OCI-LY7 (cell line): ENCODE data around the gene NOXA1. TPM values are rescaled to one million over a fixed set of nuclear protein-coding genes. Genes with fewer than 3 reads are reported as not detected.

Experiments
- BruUV-seq: library from RNA; stranded (reverse); fragments of 400-500 nt; replicated peaks from 2 replicates; lab custom pipeline; 2021; lab: Mats Ljungman, UMichigan
- CTCF ChIA-PET: fragments of 300-600 bp; sonication (Branson Sonifier 250); formaldehyde crosslinking; loops from one replicate; lab custom pipeline; 2022; ENCODE audit warnings: antibody characterized with exemption; ENCODE audit not compliant: unreplicated experiment; lab: Charles Lee
- POLR2A ChIA-PET: fragments of 300-600 bp; sonication (Branson Sonifier 250); formaldehyde crosslinking; loops from one replicate; lab custom pipeline; 2022; ENCODE audit warnings: antibody characterized with exemption; lab: Charles Lee
- DNase-seq: peaks from one replicate; pipeline ENCODE4 v3.0.0-alpha.2; 2015; ENCODE audit warnings: low spot score
- H2AFZ ChIP-seq: fragments of 200-600 bp; sonication (generic), shearing (Covaris generic); 2 replicates; pipeline ENCODE4 v1.6.1; 2014; ENCODE audit warnings: mild to moderate bottlenecking, antibody characterized with exemption, low read length, moderate library complexity
- H3K27ac ChIP-seq: fragments of 200-600 bp; sonication (generic); 2 replicates; pipeline ENCODE4 v1.5.1; 2014; ENCODE audit warnings: mixed run types, low read depth, mild to moderate bottlenecking, moderate library complexity, low read length, inconsistent platforms; ENCODE audit not compliant: poor library complexity, severe bottlenecking
- H3K36me3 ChIP-seq: fragments of 200-600 bp; sonication (generic); 2 replicates; pipeline ENCODE4 v1.6.1; 2014; ENCODE audit warnings: mild to moderate bottlenecking, antibody characterized with exemption, low read length, moderate library complexity, mixed read lengths; ENCODE audit not compliant: insufficient read depth
- H3K4me1 ChIP-seq: fragments of 200-600 bp; sonication (generic); 2 replicates; pipeline ENCODE4 v1.5.1; 2014; ENCODE audit warnings: mild to moderate bottlenecking, low read length; ENCODE audit not compliant: insufficient read depth, poor library complexity, severe bottlenecking
- H3K4me2 ChIP-seq: fragments of 200-600 bp; sonication (generic); 2 replicates; pipeline ENCODE4 v1.6.1; 2014; ENCODE audit warnings: mild to moderate bottlenecking, low read length
- H3K4me3 ChIP-seq: fragments of 200-600 bp; sonication (generic); 2 replicates; pipeline ENCODE4 v1.5.1; 2014; ENCODE audit warnings: mild to moderate bottlenecking, low read depth, low read length; ENCODE audit not compliant: poor library complexity, severe bottlenecking
- H3K79me2 ChIP-seq: fragments of 200-600 bp; sonication (generic); 2 replicates; pipeline ENCODE4 v1.6.1; 2016; ENCODE audit warnings: low read depth, mild to moderate bottlenecking, low read length, moderate library complexity, mixed read lengths; ENCODE audit not compliant: insufficient read depth
- H3K9me2 ChIP-seq: fragments of 200-600 bp; sonication (generic); 2 replicates; pipeline ENCODE4 v1.6.1; 2016; ENCODE audit warnings: mild to moderate bottlenecking, low read length, mixed read lengths; ENCODE audit not compliant: insufficient read depth
- H3K9me3 ChIP-seq: fragments of 200-600 bp; sonication (generic); 2 replicates; pipeline ENCODE4 v1.6.1; 2014; ENCODE audit warnings: mild to moderate bottlenecking, mixed run types, low read length, mixed read lengths
- H4K20me1 ChIP-seq: fragments of 200-600 bp; sonication (generic); 2 replicates; pipeline ENCODE4 v1.6.1; 2014; ENCODE audit warnings: mild to moderate bottlenecking, antibody characterized with exemption, low read length, moderate library complexity, mixed read lengths; ENCODE audit not compliant: insufficient read depth
- EZH2phosphoT487 ChIP-seq: fragments of 200-600 bp; sonication (generic); IDR thresholded peaks from 2 replicates; pipeline ENCODE4 v1.6.1; 2018; ENCODE audit warnings: low read depth, borderline replicate concordance, mild to moderate bottlenecking, mixed run types, antibody characterized with exemption, low read length, moderate library complexity, mixed read lengths
- intact Hi-C: fragments of 100-400 bp; cut with micrococcal nuclease; formaldehyde crosslinking; loops from one replicate; pipeline ENCODE4 v1.10.0; 2022; ENCODE audit not compliant: unreplicated experiment
- total RNA-seq, 2 experiments: library from RNA; depleted of rRNA in 1 of 2; stranded (reverse); fragments of >200 nt in 1 of 2; shearing (Covaris generic) in 1 of 2; gene quantifications; 2 replicates each; pipeline ENCODE4 v1.2.3, GENCODE V29; 2014 to 2022
- TF ChIP-seq, protein P1 (sequence below): fragments of 200-600 bp; sonication (generic); conservative IDR thresholded peaks from 2 replicates; pipeline ENCODE4 v1.5.1; 2014; ENCODE audit warnings: mild to moderate bottlenecking, antibody characterized with exemption, low read length, moderate library complexity, mixed read lengths

NOXA1 gene
- total RNA-seq, 2 experiments from 2014 or later: not detected

DNA sequence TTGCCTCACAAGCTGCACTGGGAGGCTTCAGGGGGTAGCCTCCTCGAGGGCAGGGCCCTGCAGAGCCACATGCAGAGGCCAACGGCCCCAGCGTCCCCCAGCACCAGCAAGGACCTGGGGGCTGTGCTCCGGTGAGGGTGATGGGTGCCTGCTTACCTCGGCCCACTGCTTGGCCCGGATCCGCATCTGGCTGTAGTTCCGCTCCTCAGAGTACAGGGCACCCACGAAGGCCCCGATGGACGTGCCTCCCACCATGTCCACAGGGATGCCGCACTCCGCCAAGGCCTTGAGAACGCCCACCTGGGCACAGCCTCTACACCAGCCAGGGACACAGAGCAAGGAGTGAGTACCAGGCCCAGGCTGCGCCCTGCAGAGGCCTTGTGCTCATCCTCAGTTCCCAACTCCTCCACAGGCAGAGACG, 44.0 kb downstream of the NOXA1 start:
- no peaks in the 10 kb centered on the region for H4K20me1 ChIP-seq
- no TSS peak for BruUV-seq
- H3K4me2 ChIP-seq: no peak overlapping the region
- H3K4me1 ChIP-seq: peaks cover 10% of the 10 kb centered on the region
- H3K4me3 ChIP-seq: no peak overlapping the region
- no peaks in the 10 kb centered on the region for H3K9me2 ChIP-seq
- ChIA-PET POLR2A (no interaction called here), CTCF (no interaction called here)
- no peak for DNase-seq
- H3K27ac ChIP-seq: no peak overlapping the region
- no peaks in the 10 kb centered on the region for H3K9me3 ChIP-seq
- no peak overlapping the region for H2AFZ ChIP-seq
- H3K79me2 ChIP-seq: no peaks in the 10 kb centered on the region
- TF ChIP-seq, protein P1, sequence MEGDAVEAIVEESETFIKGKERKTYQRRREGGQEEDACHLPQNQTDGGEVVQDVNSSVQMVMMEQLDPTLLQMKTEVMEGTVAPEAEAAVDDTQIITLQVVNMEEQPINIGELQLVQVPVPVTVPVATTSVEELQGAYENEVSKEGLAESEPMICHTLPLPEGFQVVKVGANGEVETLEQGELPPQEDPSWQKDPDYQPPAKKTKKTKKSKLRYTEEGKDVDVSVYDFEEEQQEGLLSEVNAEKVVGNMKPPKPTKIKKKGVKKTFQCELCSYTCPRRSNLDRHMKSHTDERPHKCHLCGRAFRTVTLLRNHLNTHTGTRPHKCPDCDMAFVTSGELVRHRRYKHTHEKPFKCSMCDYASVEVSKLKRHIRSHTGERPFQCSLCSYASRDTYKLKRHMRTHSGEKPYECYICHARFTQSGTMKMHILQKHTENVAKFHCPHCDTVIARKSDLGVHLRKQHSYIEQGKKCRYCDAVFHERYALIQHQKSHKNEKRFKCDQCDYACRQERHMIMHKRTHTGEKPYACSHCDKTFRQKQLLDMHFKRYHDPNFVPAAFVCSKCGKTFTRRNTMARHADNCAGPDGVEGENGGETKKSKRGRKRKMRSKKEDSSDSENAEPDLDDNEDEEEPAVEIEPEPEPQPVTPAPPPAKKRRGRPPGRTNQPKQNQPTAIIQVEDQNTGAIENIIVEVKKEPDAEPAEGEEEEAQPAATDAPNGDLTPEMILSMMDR: no peak
- TF ChIP-seq EZH2phosphoT487: no peak
- intact Hi-C loops: no loop called here
- no peaks in the 10 kb centered on the region for H3K36me3 ChIP-seq

DNA sequence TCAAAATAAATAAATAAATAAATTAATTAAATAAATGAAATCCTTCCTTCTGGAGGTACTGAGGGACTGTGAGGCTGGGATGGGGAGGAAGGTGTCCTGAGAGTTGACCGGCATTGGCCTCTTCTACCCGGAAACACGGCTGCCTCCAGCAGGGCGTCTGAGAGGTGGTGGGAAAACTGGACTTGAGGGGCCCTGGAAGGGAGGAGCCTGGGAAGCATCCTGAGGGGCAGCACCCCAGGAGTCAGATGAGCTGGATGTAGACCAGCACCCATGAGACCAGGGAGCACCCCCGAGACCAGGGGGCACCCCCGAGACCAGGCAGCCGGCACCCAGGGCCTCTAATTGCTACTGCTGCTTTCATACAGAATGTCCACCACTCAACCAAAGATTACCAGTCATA, 44.7 kb downstream of the NOXA1 start:
- ChIA-PET CTCF (no interaction called here), POLR2A (no interaction called here)
- H3K9me3 ChIP-seq: no peaks in the 10 kb centered on the region
- no peak overlapping the region for H3K27ac ChIP-seq
- no peak for DNase-seq
- BruUV-seq: no TSS peak
- no peaks in the 10 kb centered on the region for H4K20me1 ChIP-seq
- no peak overlapping the region for H2AFZ ChIP-seq
- H3K79me2 ChIP-seq: no peaks in the 10 kb centered on the region
- no peaks in the 10 kb centered on the region for H3K9me2 ChIP-seq
- H3K4me1 ChIP-seq: peaks cover 6% of the 10 kb centered on the region
- no peaks in the 10 kb centered on the region for H3K36me3 ChIP-seq
- intact Hi-C loops: no loop called here
- H3K4me3 ChIP-seq: no peak overlapping the region
- H3K4me2 ChIP-seq: no peak overlapping the region
- TF ChIP-seq, protein P1: no peak
- TF ChIP-seq EZH2phosphoT487: no peak

DNA sequence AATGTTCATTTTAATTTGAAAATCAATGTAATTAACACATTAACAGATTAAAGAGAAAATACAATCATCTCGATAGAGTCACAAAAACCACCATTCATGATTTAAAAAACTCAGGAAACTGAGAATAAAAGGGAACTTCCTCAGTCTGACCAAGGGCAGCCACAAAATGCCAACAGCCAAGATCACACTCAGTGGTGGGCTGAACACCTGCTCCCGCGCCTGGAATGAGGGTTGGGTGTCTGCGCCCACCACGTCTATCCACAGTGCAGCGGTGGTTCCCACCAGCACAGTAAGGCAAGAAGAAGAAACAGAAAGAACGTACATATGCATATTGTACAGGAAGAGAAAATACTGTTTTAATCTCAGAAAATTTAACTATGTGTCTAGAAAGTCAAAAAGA, 47.6 kb downstream of the NOXA1 start:
- no TSS peak for BruUV-seq
- TF ChIP-seq, protein P1: no peak
- no peak for TF ChIP-seq EZH2phosphoT487
- intact Hi-C loops: no loop called here
- H3K4me3 ChIP-seq: no peak overlapping the region
- ChIA-PET POLR2A (no interaction called here), CTCF (no interaction called here)
- H3K4me1 ChIP-seq: peaks cover 6% of the 10 kb centered on the region
- no peaks in the 10 kb centered on the region for H4K20me1 ChIP-seq
- no peaks in the 10 kb centered on the region for H3K79me2 ChIP-seq
- H3K36me3 ChIP-seq: no peaks in the 10 kb centered on the region
- H3K9me3 ChIP-seq: peaks cover 13% of the 10 kb centered on the region
- no peak overlapping the region for H2AFZ ChIP-seq
- H3K27ac ChIP-seq: no peak overlapping the region
- no peaks in the 10 kb centered on the region for H3K9me2 ChIP-seq
- DNase-seq: no peak
- no peak overlapping the region for H3K4me2 ChIP-seq
